D341Med (cell line): ENCODE measurements around the gene EPM2AIP1.
"Not testable (repeated sequence)": the region's sequence is repeated elsewhere in the genome, so short reads cannot be mapped to it uniquely, and the experiment has no call there.

Source experiments
- DNase-seq: peaks from one replicate; pipeline ENCODE4 v3.0.0; 2012; ENCODE audit warnings: low spot score

Gene EPM2AIP1

DNA sequence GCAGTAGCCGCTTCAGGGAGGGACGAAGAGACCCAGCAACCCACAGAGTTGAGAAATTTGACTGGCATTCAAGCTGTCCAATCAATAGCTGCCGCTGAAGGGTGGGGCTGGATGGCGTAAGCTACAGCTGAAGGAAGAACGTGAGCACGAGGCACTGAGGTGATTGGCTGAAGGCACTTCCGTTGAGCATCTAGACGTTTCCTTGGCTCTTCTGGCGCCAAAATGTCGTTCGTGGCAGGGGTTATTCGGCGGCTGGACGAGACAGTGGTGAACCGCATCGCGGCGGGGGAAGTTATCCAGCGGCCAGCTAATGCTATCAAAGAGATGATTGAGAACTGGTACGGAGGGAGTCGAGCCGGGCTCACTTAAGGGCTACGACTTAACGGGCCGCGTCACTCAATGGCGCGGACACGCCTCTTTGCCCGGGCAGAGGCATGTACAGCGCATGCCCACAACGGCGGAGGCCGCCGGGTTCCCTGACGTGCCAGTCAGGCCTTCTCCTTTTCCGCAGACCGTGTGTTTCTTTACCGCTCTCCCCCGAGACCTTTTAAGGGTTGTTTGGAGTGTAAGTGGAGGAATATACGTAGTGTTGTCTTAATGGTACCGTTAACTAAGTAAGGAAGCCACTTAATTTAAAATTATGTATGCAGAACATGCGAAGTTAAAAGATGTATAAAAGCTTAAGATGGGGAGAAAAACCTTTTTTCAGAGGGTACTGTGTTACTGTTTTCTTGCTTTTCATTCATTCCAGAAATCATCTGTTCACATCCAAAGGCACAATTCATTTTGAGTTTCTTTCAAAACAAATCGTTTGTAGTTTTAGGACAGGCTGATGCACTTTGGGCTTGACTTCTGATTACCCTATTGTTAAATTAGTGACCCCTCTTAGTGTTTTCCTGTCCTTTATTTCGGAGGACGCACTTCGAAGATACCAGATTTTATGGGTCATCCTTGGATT, 674 bp upstream of the EPM2AIP1 start, which contains the start of gene MLH1:
TSS of gene MLH1 (plus strand) at position 193 of the 958 bp plus-strand sequence. CDS start at position 223, 30 bp downstream.
- DNase-seq, result peak; percentile 81

DNA sequence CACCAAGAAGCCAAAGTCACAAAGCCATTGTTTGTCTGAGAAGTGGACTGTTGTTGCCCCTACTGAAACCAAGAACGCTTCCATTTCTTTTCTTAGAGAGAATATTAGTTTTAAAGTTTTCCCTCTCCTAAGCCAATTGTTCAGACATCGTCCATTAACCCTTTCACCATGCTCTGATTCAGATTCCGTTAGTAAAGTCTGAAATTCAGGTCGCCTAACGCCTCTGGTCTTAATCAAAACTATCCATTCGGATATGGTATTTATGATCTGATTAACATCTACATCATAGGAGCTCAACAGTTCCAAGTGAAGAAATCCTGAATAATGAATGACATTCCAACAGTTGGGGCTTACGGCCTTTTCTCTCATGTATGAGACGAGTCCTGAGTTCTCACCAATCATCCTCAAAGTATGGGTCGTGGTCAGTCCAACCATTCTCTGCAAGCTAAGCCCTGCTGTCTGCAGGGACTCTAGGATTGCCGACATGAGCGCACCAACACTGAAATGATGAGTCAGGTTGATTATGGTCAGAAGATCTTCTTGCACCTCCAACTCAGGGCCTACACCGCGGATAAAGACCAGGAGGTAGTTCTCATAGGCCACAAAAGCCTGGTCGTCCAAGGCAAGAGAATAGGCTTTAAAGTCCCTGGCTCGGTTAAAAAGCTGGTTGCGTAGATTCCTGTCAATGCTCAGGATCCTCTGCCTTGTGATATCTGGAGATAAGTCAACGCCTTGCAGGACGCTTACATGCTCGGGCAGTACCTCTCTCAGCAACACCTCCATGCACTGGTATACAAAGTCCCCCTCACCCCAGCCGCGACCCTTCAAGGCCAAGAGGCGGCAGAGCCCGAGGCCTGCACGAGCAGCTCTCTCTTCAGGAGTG, 767 bp downstream of the EPM2AIP1 start:
- no peak for DNase-seq

DNA sequence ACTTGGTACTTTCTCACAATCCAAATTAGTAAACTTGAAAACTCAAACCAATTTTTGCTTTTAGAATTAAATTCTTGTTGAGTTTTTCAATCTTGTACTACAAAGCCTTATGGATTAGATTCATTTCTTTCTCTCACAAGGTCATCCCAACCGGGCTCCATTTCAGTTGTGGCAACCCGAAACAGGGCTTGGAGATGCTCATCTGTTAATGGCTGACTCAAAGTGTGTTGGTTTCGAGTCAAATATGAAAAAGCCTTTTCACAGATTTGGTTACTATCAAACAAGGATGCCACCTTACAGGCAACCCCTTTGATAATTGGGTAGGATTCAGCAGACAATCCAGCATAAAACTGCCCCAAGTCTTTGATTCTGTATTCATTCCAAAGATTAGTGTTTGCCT, 1.8 kb downstream of the EPM2AIP1 start:
- DNase-seq, result no peak

DNA sequence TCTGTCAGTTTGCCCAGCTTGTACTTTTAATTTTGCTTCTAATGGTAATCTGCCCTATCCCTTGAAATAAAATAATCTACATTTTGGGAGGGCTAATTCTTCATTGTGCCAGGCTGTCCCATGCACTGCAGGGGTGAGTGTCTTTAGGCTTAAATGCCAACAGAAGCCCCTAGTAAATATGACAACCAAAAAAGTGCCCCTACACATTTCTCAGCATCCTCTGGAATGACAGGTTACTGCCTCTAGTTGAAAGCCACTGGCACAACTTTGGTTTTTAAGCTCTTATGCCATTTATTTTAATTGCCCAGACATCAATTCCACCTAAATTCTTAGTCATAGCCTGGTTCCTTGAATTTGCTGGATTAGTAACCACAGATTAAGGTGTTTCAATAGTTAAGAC, 3.4 kb downstream of the EPM2AIP1 start:
- no peak for DNase-seq

DNA sequence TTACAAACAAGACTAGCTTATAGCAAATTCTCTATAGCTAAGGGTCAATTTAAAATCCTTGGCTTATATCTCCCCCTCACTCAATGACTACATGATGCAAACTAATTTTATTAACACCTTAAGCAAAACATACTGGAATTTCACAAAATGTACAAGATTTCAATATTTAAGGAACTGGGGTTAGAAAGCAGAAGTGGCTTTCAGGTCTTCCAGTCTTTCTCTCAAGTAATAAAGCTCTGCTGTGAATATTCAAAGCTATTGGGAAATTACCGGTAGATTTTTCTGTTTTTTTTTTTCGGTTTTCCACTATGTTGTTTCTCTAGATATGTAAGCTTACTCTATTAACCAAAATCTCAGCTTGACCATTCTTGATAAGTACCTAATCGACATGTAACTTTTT, 3.9 kb downstream of the EPM2AIP1 start:
- DNase-seq, result no peak

DNA sequence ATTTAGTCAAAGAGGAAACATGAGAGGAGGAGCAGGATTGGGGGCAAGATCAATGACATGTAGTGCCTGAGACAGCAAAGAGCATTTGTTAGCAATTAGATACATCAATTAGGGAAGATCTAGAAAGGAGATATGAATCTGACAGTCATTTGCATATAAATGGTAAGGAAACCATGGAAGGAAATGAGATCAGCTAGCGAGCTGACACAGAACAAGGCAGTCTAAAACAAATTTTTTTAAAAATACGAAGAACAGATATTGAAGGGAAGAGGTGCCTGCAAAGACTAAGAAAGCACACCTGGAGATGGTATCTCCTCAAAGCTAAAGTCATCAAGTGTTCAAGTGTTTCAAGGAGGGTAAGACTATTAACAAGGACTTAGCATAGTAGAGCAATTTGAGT, 4.6 kb downstream of the EPM2AIP1 start:
- no peak for DNase-seq

DNA sequence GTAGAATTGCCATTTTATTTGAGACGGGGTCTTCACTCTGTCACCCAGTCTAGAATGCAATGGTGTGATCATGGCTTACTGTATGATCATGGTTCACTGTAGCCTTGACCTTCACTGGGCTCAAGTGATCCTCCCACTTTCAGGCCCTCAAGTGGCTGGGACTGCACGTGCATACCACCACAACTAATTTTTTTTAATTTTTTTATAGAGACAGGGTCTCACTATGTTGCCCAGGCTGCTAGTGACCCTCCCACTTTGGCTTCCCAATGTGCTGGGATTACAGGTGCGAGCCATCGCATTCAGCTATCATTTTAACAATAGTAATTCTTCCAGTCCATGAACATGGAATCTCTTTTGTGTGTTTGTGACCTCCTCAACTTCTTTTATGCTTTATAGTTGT, 11.9 kb downstream of the EPM2AIP1 start:
- DNase-seq, result no peak

DNA sequence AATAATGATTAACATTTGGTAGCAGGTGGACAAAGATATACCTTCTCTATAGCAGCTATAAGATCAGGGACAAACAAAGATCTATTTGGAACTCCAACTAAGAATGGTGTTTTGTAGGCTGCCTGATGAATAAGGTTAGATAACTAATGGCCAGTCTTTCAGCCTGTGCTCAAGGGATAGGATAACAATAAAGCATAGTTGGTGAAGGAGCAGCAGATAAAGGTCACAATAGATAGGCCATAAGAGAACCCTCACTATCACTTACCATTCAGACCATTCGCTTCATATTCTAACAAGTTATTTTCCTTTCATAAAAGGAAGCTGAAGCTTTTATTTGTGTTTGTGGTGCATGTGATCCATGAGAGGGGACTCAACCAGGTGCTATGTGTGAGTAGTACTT, 19.8 kb downstream of the EPM2AIP1 start:
- no peak for DNase-seq

DNA sequence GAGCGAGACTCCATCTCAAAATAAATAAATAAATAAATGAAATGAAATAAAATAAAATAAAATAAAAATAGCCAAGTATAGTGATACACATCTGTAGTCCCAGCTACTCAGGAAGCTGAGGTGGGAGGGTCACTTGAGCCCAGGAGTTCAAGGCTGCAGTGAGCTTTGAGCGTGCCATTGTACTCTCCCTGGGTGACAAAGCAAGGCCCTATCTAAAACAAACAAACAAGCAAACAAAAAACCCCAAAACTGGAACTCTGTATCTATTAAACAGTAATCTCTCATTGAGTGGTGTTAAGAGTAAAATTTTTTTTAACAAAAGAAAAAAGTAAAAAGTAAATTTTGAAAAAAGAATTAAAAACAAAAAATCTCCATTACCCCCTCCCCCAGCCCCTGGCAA, 20.8 kb downstream of the EPM2AIP1 start:
- DNase-seq, result no peak

DNA sequence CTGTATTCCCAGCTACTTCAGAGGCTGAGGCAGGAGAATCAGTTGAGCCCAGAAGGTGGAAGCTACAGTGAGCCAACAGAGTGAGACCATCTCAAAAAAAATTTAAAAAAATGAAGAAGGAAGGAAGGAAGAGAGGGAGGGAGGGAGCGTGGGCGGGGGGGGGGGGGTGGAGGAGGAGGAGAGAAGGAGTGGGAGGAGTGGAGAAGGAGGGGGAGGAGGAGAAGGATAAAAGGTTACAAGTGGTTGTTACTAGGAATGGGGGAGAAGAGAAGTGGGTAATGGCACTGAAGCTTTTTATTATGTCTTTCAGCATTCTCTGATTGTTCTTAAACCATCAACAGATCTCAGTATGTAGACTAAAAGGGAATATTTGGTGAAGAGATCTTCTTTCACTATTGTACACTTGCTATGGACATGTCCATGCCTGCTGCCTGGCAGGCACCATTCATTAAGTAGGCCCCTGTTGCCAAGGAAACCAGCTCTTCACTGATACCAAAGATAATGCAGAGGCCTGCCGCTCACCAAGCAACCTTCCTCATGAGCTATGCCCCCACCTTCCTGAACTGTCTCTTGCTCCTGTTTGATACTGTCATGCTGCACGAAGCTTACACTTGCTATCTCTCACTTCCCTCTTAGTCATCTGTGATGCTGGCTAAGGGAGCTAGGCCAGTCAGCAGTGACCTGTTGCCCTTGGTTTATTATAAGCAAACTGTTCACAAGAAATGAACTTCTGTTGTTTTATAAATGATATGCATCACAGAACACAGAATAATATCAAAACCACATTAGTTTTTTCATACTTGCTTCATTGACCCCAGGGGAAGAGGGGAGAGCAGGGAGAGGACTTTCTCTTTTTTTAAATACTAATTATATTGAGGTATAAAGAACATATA, 23.1 kb downstream of the EPM2AIP1 start:
- no peak for DNase-seq

DNA sequence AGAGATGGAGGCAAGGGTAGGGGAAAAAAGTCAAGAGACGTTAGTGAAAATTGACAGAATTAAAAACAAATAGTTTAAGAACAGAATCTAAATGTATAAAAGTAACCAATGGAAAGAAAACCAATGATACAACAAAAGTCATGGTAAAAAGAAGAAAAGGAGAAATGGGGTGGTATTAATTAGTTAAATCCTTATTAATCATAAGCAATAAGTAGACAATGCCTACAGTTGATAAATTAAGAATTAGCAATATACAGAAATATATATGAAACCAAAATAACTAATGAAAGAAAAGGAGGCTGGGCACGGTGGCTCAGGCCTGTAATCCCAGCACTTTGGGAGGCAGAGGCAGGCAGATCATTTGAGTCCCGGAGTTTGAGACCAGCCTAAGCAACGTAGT, 23.8 kb downstream of the EPM2AIP1 start:
- DNase-seq, result no peak

DNA sequence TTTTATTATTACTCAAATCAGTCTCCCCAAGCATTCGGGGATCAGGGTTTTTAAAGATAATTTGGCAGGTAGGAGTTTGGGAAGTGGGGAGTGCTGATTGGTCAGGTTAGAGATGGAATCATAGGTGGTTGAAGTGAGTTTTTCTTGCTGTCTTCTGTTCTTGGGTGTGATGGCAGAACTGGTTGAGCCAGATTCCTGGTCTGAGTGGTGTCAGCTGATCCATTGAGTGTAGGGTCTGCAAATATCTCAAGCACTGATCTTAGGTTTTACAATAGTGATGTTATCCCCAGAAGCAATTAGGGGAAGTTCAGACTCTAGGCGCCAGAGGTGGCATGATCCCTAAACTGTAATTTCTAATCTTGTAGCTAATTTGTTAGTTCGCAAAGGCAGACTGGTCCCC, 27.5 kb downstream of the EPM2AIP1 start:
- no peak for DNase-seq

DNA sequence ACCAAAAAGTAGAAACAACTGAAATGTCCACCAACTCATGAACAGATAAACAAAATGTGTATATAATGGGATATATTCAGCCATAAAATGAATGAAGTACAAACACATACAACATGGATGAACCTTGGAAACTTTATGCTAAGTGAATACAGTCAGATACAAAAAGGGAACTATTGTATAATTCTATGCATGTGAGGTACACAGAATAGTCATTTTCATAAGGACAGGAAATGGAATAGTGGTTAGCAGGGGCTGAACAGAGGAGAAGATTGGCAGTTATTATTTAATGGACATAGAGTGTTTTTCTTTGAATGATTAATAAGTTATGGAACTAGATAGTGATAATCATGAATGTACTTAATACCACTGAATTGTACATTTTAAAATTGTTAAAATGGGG, 28.1 kb downstream of the EPM2AIP1 start:
- DNase-seq, result no peak

DNA sequence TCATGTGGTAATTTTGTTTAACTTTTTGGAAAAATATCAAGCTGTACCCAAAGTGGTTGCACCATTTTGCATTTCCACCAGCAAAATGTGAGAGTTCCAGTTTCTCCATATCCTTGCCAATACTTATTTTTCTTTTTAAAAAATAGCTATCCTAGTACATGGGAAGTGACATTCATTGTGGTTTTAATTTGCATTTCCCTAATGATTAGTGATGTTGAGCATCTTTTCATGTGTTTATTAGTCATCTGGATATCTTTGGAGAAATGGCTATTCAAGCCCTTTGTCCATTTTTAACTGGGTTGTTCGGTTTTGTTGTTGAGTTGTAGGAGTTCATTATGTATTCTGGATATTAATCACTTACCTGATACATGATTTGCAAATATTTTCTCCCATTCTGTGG, 28.6 kb downstream of the EPM2AIP1 start:
- DNase-seq, result no peak

DNA sequence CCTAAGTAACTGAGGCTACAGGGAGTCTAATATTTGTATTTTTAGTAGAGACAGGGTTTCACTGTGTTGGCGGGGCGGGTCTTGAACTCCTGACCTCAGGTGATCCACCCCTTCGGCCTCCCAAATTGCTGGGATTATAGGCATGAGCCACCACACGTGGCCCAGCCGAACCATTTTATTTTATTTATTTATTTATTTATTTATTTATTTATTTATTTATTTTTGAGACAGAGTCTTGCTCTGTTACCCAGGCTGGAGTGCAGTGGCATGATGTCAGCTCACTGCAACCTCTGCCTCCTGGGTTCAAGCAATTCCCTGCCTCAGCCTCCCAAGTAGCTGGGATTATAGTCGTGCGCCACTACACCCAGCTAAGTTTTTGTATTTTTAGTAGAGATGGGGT, 29.9 kb downstream of the EPM2AIP1 start:
- DNase-seq, result not testable (repeated sequence)

DNA sequence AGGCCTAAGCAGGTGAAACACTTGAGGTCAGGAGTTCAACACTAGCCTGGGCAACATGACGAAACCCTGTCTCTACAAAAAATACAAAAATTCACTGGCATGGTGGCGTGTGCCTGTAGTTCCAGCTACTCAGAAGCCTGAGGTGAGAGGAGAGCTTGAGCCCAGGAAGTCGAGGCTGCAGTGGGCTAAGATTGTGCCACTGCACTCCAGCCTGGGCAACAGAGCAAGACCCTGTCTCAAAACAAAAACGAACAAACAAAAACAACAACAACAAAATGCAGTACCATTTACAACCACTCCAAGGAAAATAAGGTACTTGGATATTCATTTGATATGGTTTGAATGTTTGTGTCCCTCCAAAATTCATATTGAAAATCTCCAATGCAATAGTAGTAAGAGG, 32.4 kb downstream of the EPM2AIP1 start:
- DNase-seq, result no peak

DNA sequence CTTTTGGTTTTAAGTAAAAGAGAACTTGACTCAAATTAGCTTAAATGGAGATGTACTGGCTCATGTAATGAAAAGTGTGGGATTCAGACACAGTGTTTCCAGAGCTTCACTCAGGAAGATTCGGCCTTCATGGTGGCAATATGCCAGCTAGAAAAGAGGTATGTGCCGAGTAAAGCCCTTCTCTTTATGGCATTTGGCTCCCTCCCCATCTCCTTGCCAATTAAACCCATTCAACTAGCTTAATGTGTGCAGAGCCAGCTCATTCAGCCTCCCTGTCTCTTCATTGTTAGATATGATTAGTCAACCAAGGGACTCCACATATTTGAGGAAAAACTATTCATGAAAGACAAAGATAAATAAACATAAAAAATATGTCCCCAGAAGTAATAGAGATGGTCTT, 33.1 kb downstream of the EPM2AIP1 start:
- no peak for DNase-seq

DNA sequence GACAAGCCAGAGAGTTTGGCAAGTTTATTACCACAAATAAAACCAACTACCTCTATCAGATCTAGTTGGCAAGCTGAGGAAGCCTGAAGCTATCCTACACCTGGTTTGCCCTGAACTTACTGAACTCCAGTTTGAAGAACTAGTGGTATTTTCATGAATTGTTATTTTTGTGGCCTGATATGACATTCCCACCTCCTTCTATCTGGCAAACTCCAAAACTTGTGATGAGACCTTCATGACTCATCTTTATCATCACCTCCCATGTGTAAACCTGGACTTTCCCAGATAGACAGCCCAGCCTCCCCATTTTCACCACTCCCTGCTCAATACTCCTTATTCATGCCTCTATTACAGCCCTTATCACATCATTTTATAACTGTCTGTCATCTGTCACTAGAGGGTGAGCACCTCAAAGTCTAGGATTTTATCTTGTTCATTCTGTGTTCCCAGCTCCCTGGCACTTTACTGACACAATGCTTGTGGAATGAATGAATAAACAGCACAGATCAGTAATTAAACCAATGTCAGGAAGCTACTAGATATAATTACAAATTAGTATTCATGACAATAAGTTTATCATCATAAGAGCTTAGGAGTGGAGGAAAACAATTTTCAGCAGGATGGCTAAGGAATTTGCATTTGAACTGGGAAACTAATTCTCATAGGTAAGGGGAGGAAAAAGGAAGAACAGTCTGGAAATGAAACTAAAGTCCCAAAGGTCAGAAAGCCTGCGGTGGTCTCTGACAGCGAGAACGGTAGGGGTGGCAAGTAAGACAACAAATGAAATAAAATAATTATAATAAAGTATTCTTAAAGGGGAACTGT, 34.9 kb downstream of the EPM2AIP1 start:
- DNase-seq, result no peak

DNA sequence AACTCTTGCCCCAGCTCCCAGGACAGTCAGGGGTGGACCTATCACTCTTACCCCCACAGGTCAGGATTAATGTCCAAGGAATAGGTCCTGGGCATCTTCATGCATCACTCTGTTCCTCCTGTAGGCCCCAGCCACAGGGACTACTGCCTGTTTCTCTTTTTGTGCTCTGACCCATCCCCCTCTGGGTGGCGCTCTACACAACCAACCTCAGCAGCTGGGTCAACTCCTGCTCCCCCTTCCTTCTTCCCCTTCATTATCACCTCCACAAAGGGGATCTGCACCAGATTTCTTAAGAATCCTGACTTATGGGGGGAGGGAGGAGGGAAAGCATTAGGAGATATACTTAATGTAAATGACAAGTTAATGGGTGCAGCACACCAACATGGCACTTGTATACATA, 35.9 kb downstream of the EPM2AIP1 start:
- DNase-seq, result no peak

DNA sequence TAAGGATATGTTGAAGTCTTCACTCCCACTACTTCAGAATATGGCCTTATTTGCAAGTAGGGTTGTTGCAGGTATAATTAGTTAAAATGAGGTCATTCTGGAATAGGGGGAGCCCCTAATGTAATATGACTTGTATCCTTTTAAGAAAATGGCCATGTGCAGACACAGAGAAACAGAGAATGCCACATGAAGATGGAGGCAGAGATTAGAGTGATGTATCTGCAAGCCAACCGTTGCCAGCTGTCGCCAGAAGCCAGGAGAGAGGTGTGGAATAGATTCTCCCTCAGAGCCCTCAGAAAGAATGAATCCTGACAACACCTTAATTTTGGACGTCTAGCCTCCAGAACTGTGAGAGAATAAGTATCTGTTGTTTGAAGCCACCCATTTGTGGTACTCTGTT, 36.8 kb downstream of the EPM2AIP1 start:
- no peak for DNase-seq
